CD4-positive, alpha-beta T cell (primary cell): ENCODE data around the gene TNS3. TPM values are rescaled to one million over a fixed set of nuclear protein-coding genes. Genes with fewer than 3 reads are reported as not detected.

ENCODE experiments used
- ATAC-seq: fragments of 200-7000 bp; cut with Tn5 transposase; one replicate; pipeline ENCODE4 v1.10.0; 2022; ENCODE audit warnings: mild to moderate bottlenecking; ENCODE audit not compliant: poor library complexity
- CTCF ChIA-PET: fragments of 350-600 bp; sonication (Branson Sonifier 250); formaldehyde crosslinking; loops from one replicate; lab custom pipeline; 2021; ENCODE audit warnings: antibody characterized with exemption, inconsistent platforms; lab: Charles Lee
- POLR2A ChIA-PET: fragments of 350-600 bp; sonication (Branson Sonifier 250); formaldehyde crosslinking; loops from one replicate; lab custom pipeline; 2021; ENCODE audit warnings: antibody characterized with exemption, inconsistent platforms; lab: Charles Lee
- DNase-seq, 14 experiments: peaks; one replicate each; pipeline ENCODE4 v3.0.0-alpha.2; 2013 to 2020; ENCODE audit warnings: mixed read lengths in 2 of 14
- H3K27ac ChIP-seq, 2 donors: one replicate each; pipeline versions ENCODE4 v1.5.1 to v1.7.0; 2013; ENCODE audit warnings: low read length in 2 of 2, low read depth in 1 of 2, mild to moderate bottlenecking in 1 of 2
- H3K27me3 ChIP-seq, 2 experiments: 1 replicate in 1 of 2; 2 replicates in 1 of 2; pipeline versions ENCODE4 v1.6.1 to v1.7.0; 2013; ENCODE audit warnings: low read length in 2 of 2, control low read depth in 1 of 2, mild to moderate bottlenecking in 1 of 2, moderate library complexity in 1 of 2; ENCODE audit not compliant: insufficient read depth in 2 of 2, control insufficient read depth in 1 of 2
- H3K36me3 ChIP-seq: one replicate; pipeline ENCODE4 v1.6.1; 2013; ENCODE audit warnings: low read length, control low read depth; ENCODE audit not compliant: insufficient read depth
- H3K4me1 ChIP-seq: one replicate; pipeline ENCODE4 v1.6.1; 2013; ENCODE audit warnings: low read length, control low read depth; ENCODE audit not compliant: insufficient read depth
- H3K4me3 ChIP-seq: one replicate; pipeline ENCODE4 v1.5.1; 2013; ENCODE audit warnings: mild to moderate bottlenecking, low read length, moderate library complexity
- H3K9me3 ChIP-seq, 2 experiments: 1 replicate in 1 of 2; 2 replicates in 1 of 2; pipeline versions ENCODE4 v1.6.1 to v1.7.0; 2013; ENCODE audit warnings: low read length in 2 of 2, mild to moderate bottlenecking in 2 of 2, control low read depth in 1 of 2, moderate library complexity in 1 of 2; ENCODE audit not compliant: control insufficient read depth in 1 of 2, insufficient read depth in 1 of 2
- H3K27ac Mint-ChIP-seq: one replicate; pipeline ENCODE4 v1.8.0; 2020; ENCODE audit warnings: mixed read lengths
- H3K27me3 Mint-ChIP-seq: one replicate; pipeline ENCODE4 v1.8.0; 2021; ENCODE audit warnings: mixed read lengths
- H3K36me3 Mint-ChIP-seq: one replicate; pipeline ENCODE4 v1.8.0; 2021; ENCODE audit warnings: low read depth, mixed read lengths
- H3K4me1 Mint-ChIP-seq: one replicate; pipeline ENCODE4 v1.8.0; 2021; ENCODE audit warnings: low read depth, mixed read lengths
- H3K4me3 Mint-ChIP-seq: one replicate; pipeline ENCODE4 v1.8.0; 2020; ENCODE audit warnings: mild to moderate bottlenecking, mixed read lengths
- H3K9me3 Mint-ChIP-seq: one replicate; pipeline ENCODE4 v1.8.0; 2020; ENCODE audit warnings: mixed read lengths
- intact Hi-C, 2 experiments: fragments of 100-400 bp; cut with DNase I in 1 of 2; cut with micrococcal nuclease in 1 of 2; formaldehyde crosslinking; loops; one replicate each; pipeline versions ENCODE4 v1.15.1 to v1.9.0; 2023 to 2025; cut with DNase I, micrococcal nuclease
- total RNA-seq, 174 experiments: library from RNA in 2 of 174; stranded (reverse) in 2 of 174; gene quantifications; one replicate each; pipeline ENCODE4 v1.2.3 and lab custom pipeline; 2021 to 2026
- TF ChIP-seq, protein P1 (sequence below): fragments of 200-600 bp; IDR thresholded peaks from one replicate; pipeline ENCODE4 v1.8.0; 2022; ENCODE audit warnings: antibody characterized with exemption, mild to moderate bottlenecking

Gene TNS3
- total RNA-seq, 2 experiments from 2014 or later: 0.16 to 0.47 TPM

DNA sequence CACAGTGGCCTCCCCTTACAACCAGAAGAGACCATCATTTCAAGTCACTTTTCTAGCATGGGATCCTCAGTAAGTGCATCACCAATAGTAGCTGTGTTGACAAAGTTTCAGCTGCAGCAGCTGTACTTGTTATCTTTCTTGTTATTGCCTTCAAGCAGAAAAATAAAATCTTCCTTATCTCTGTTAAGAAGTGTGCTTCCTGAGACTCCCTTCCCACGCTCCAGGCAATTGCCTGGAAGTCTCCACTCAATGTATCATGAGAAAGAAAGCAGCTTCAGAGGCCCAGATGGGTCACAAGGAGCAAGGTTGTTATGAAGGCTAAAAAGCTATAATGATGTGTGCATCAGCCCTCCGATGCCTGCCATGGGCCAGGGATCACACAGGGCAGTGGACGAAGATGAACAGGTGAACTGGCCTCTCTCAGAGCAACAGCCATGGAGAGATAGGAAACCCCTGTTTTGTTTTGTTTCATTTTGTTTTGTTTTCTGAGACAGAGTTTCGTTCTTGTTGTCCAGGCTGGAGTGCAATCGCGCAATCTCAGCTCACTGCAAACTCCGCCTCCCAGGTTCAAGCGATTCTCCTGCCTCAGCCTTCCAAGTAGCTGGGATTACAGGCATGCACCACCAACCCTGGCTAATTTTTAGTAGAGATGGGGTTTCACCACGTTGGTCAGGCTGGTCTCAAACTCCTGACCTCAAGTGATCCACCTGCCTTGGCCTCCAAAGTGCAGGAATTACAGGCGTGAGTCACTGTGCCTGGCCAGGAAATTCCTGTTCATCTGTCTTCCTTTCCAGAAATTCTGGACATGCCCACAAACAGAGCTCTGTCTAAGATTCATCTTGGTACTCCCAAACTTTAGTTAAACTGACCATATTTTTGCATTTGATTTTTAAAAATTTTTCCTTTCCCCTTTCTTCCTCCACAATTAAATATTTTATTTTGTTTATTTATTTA is 340.5 kb downstream of the TNS3 start:
- Mint-ChIP-seq H3K27ac (no peak overlapping the region), H3K36me3 (no peaks in the 10 kb centered on the region), H3K4me3 (no peak overlapping the region), H3K4me1 (no peaks in the 10 kb centered on the region), H3K27me3 (no peaks in the 10 kb centered on the region), H3K9me3 (no peaks in the 10 kb centered on the region)
- H3K4me3 ChIP-seq: no peak overlapping the region
- H3K27ac ChIP-seq: no peak overlapping the region
- no peak for DNase-seq
- intact Hi-C loops: no loop called here
- TF ChIP-seq, protein P1, sequence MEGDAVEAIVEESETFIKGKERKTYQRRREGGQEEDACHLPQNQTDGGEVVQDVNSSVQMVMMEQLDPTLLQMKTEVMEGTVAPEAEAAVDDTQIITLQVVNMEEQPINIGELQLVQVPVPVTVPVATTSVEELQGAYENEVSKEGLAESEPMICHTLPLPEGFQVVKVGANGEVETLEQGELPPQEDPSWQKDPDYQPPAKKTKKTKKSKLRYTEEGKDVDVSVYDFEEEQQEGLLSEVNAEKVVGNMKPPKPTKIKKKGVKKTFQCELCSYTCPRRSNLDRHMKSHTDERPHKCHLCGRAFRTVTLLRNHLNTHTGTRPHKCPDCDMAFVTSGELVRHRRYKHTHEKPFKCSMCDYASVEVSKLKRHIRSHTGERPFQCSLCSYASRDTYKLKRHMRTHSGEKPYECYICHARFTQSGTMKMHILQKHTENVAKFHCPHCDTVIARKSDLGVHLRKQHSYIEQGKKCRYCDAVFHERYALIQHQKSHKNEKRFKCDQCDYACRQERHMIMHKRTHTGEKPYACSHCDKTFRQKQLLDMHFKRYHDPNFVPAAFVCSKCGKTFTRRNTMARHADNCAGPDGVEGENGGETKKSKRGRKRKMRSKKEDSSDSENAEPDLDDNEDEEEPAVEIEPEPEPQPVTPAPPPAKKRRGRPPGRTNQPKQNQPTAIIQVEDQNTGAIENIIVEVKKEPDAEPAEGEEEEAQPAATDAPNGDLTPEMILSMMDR: no peak
- H3K4me1 ChIP-seq: no peaks in the 10 kb centered on the region
- ATAC-seq: no peak
- no peaks in the 10 kb centered on the region for H3K36me3 ChIP-seq
- H3K27me3 ChIP-seq: no peaks in the 10 kb centered on the region
- ChIA-PET CTCF (no interaction called here), POLR2A (no interaction called here)
- H3K9me3 ChIP-seq: peaks cover 0 to 12% of the 10 kb centered on the region in 2 experiments

DNA sequence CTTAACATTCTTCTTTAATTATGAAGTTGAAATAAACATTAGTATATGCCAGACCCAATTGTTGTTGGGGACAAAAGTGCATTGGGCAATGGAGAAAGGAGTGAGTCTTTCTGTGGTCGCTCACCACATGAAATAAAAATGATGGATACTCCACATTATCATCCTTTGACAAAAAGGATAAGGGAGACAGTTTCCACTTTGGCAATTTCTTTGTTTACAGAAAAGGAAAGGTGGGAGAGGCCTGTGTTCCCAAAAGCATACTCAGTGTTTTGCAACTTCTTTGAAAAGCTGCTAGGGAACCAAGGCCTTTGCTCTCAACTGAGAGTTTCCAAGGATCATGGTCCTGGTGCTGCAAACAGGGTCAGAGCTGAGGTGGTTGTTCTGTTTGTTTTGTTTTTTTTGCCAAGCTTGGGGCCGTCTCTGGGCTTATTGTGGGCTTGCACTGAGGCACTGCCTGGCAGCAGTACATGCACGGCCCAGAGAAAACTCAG is 341.9 kb downstream of the TNS3 start:
- no peaks in the 10 kb centered on the region for H3K36me3 ChIP-seq
- Mint-ChIP-seq H3K4me1 (no peaks in the 10 kb centered on the region), H3K27me3 (no peaks in the 10 kb centered on the region), H3K4me3 (no peak overlapping the region), H3K27ac (no peak overlapping the region), H3K9me3 (peaks cover 2% of the 10 kb centered on the region), H3K36me3 (no peaks in the 10 kb centered on the region)
- H3K27ac ChIP-seq: no peak overlapping the region
- H3K4me1 ChIP-seq: no peaks in the 10 kb centered on the region
- CTCF ChIA-PET: no interaction called here
- H3K4me3 ChIP-seq: no peak overlapping the region
- no peak for ATAC-seq
- intact Hi-C loops: no loop called here
- POLR2A ChIA-PET: no interaction called here
- H3K27me3 ChIP-seq: no peaks in the 10 kb centered on the region
- peaks cover 0 to 9% of the 10 kb centered on the region in 2 experiments for H3K9me3 ChIP-seq
- TF ChIP-seq, protein P1: no peak
- DNase-seq: no peak

DNA sequence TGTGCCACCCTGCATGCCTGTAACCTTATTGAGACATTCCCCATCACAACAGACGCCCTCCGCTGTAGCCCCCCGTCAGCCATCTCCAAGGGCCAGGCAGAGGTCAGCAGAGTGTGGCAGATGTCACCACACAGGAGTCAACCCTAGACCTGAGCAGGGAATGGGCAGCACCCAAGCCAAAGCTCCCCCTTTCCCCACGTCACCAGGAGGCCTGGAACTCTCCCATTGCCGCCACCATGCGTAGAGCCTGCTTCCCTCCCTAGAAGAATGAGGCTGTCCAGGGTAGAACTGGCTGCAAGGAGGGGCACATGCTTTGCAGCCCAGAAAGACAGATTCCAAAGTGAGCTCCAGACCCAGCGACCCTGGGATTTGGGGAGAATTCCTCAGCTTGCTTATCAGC is 342.9 kb downstream of the TNS3 start:
- Histone ChIP-seq H3K36me3 (no peaks in the 10 kb centered on the region), H3K27ac (no peak overlapping the region), H3K4me1 (no peaks in the 10 kb centered on the region), H3K9me3 (peaks cover 0 to 9% of the 10 kb centered on the region in 2 experiments), H3K27me3 (no peaks in the 10 kb centered on the region), H3K4me3 (no peak overlapping the region)
- intact Hi-C loops: no loop called here
- no peak for ATAC-seq
- H3K9me3 Mint-ChIP-seq: peaks cover 2% of the 10 kb centered on the region
- no peaks in the 10 kb centered on the region for H3K4me1 Mint-ChIP-seq
- no peak for DNase-seq
- ChIA-PET POLR2A (no interaction called here), CTCF (no interaction called here)
- H3K36me3 Mint-ChIP-seq: no peaks in the 10 kb centered on the region
- TF ChIP-seq, protein P1: no peak
- H3K4me3 Mint-ChIP-seq: no peak overlapping the region
- no peak overlapping the region for H3K27ac Mint-ChIP-seq
- no peaks in the 10 kb centered on the region for H3K27me3 Mint-ChIP-seq
